Measurements from ENCODE around the gene CRYBG1. TPM values are rescaled to one million over a fixed set of nuclear protein-coding genes. Genes with fewer than 3 reads are reported as not detected.

The CRYBG1 gene
- total RNA-seq, 1 experiment from 2014 or later = 19.9 TPM

GRCh38 chr6:106488494-106489370 lies 128.2 kb downstream of the CRYBG1 start:
- POLR2A ChIA-PET (ENCODE audit: unreplicated experiment) = no interaction called here

DNA sequence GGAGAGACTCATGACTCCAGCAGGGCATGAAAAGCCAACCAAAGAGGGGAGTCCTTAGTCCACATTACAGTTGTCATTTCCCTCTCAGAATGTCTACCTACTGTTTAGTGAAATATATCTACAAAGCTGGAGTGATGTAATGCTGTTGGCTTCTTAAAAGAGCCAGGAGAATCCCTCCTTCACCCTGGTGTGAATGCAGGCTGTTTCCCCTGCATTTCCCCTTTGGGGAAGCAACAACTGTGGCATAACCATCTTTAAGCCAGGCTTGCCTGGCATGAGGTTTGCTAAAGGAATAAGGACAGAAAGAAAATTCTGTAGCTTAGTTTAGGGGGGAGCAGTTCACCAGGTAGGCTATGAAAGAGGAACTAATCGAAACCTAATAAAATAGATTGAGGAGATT lies 129.5 kb downstream of the CRYBG1 start:
- peak overlapping the region; percentile 53 for H3K4me2 ChIP-seq (ENCODE audit: low read length)
- TF ChIP-seq EZH2phosphoT487 (IDR thresholded peaks at IDR 0.05; ENCODE audit: borderline replicate concordance, low read length) = no peak
- TF ChIP-seq EZH2 (IDR thresholded peaks at IDR 0.05; ENCODE audit: low read length, unreplicated experiment) = no peak
- TF ChIP-seq, protein P1, sequence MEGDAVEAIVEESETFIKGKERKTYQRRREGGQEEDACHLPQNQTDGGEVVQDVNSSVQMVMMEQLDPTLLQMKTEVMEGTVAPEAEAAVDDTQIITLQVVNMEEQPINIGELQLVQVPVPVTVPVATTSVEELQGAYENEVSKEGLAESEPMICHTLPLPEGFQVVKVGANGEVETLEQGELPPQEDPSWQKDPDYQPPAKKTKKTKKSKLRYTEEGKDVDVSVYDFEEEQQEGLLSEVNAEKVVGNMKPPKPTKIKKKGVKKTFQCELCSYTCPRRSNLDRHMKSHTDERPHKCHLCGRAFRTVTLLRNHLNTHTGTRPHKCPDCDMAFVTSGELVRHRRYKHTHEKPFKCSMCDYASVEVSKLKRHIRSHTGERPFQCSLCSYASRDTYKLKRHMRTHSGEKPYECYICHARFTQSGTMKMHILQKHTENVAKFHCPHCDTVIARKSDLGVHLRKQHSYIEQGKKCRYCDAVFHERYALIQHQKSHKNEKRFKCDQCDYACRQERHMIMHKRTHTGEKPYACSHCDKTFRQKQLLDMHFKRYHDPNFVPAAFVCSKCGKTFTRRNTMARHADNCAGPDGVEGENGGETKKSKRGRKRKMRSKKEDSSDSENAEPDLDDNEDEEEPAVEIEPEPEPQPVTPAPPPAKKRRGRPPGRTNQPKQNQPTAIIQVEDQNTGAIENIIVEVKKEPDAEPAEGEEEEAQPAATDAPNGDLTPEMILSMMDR (conservative IDR thresholded peaks at IDR 0.05; ENCODE audit: low read depth, low read length) = no peak
- H4K20me1 ChIP-seq (ENCODE audit: low read length) = no peaks in the 10 kb centered on the region
- no peak overlapping the region for H3K4me3 ChIP-seq (ENCODE audit: low read length)
- no peaks in the 10 kb centered on the region for H3K79me2 ChIP-seq (ENCODE audit: low read length)
- ChIA-PET POLR2A (ENCODE audit: unreplicated experiment) (interaction anchor here (0.7 kb wide), 1 partner anchor 78 kb away, joined by 3 read pairs; no protein-coding TSS in a partner anchor), CTCF (interaction anchor here (0.6 kb wide), 1 partner anchor 73 kb away, joined by 5 read pairs; no protein-coding TSS in a partner anchor)
- intact Hi-C loops (cut with micrococcal nuclease) = no loop called here
- no peaks in the 10 kb centered on the region for H3F3A ChIP-seq (ENCODE audit: low read length, unreplicated experiment)
- no TSS peak for BruUV-seq (replicated peaks)
- DNase-seq (no peak), ATAC-seq (peak; percentile 27)
- no peak overlapping the region for H2AFZ ChIP-seq (ENCODE audit: low read length)
- no peaks in the 10 kb centered on the region for H3K27me3 ChIP-seq (ENCODE audit: low read length)
- H3K4me1 ChIP-seq (ENCODE audit: insufficient read depth, low read length) = peaks cover 13% of the 10 kb centered on the region
- no peak overlapping the region for H3K9ac ChIP-seq (ENCODE audit: low read length)
- H3K9me3 ChIP-seq (ENCODE audit: low read length) = no peaks in the 10 kb centered on the region
- no peak overlapping the region; the same call in 1 of the 2 replicates for H3K27ac ChIP-seq (ENCODE audit: low read length)
- no peaks in the 10 kb centered on the region for H3K36me3 ChIP-seq (ENCODE audit: low read depth, low read length)
- no peaks in the 10 kb centered on the region for H3K9me2 ChIP-seq (replicated peaks; ENCODE audit: low read length)

More at GRCh38 chr6:106488494-106489370, 128.2 kb downstream of the CRYBG1 start:
- Histone ChIP-seq H3K27ac (ENCODE audit: low read length) (no peak overlapping the region), H3K79me2 (ENCODE audit: low read length) (no peaks in the 10 kb centered on the region), H2AFZ (ENCODE audit: low read length) (no peak overlapping the region), H3K27me3 (ENCODE audit: low read length) (no peaks in the 10 kb centered on the region), H4K20me1 (ENCODE audit: low read length) (no peaks in the 10 kb centered on the region), H3K9ac (ENCODE audit: low read length) (no peak overlapping the region), H3K36me3 (ENCODE audit: low read depth, low read length) (no peaks in the 10 kb centered on the region), H3K4me2 (ENCODE audit: low read length) (no peak overlapping the region), H3K9me3 (ENCODE audit: low read length) (no peaks in the 10 kb centered on the region), H3K4me3 (ENCODE audit: low read length) (no peak overlapping the region), H3K9me2 (replicated peaks; ENCODE audit: low read length) (no peaks in the 10 kb centered on the region), H3K4me1 (ENCODE audit: insufficient read depth, low read length) (peaks cover 13% of the 10 kb centered on the region), H3F3A (ENCODE audit: low read length, unreplicated experiment) (no peaks in the 10 kb centered on the region)
- CTCF ChIA-PET = no interaction called here
- BruUV-seq (replicated peaks) = no TSS peak
- intact Hi-C loops (cut with micrococcal nuclease) = no loop called here
- no peak for TF ChIP-seq EZH2phosphoT487 (IDR thresholded peaks at IDR 0.05; ENCODE audit: borderline replicate concordance, low read length)
- TF ChIP-seq, protein P1 (conservative IDR thresholded peaks at IDR 0.05; ENCODE audit: low read depth, low read length) = no peak
- no peak for TF ChIP-seq EZH2 (IDR thresholded peaks at IDR 0.05; ENCODE audit: low read length, unreplicated experiment)
- 0 out of 2 replicates have a peak, but pooled peaks have one; percentile 22 for ATAC-seq
- DNase-seq = peak; percentile 22

Measured in PC-3 (cell line).